C4-2B (cell line): ENCODE measurements around the gene HLA-DQA1.

Source experiments
- CTCF ChIP-seq: fragments of 450-650 bp; conservative IDR thresholded peaks from 2 replicates; pipeline ENCODE4 v1.5.1; 2017; ENCODE audit warnings: mild to moderate bottlenecking
- ZFX ChIP-seq: fragments of 450-650 bp; IDR thresholded peaks from 2 replicates; pipeline ENCODE4 v1.6.1; 2017

DNA sequence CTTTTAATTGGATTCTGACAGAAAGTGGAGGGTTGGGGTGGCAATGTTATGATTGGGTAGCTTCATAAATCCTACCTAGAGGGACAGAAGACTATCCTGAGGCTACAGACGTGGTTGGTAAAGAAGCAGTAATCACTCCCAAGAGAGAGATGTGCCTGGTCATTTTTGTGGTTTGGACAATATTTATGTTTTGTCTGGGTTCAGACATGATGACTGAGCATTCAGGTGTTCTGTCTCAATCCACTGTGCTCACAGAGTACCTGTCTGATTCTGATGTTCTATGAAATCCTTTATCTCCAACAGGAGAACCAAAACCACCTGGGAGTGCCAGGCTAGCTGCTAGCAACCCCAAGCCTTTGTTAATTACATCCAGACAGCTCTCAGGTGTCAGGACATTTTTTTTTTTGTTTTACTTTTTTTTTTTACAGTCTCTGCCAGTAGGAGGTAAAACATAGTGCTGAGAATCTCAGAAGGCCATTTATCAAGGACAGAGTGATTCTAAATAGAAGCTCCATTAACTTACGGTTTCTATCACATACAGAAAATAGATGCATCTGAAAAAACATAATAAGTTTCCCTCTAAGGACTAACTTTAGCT lies 1.6 kb upstream of the HLA-DQA1 start:
- TF ChIP-seq CTCF (no peak), ZFX (no peak)
